ENCODE data around the gene TBX19.
"Not testable (repeated sequence)": the region's sequence is repeated elsewhere in the genome, so short reads cannot be mapped to it uniquely, and the experiment has no call there.

The TBX19 gene

DNA sequence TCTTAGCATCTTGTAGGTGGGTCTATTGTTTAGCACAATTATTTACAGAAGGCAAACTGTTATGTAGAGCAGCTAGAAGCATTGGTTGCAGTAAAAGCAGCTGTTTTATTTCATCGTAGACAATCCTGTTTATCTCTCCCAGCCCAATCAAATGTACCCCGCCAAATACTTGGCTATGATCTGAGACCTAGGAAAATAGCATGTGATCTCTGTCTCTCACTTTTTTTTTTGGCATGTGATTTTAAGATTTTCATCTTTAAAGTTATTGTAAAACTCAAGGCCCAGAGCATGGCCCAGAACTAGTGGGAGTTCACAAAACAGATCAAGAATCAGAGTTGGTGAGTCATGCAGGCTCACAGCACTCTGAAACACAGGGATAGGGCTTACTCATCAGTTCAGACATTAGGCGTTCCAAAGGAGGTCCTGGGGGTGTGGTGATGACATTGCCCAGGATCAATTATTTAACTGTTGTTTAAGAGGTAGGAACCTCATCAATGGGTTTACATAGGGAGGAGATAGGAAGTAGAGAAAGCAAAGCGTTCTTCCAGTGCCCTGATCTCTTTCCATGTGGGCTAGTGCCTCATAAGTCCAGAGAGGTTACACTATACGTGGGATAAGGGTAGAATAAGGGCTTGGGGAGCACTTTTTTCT, 40.2 kb downstream of the TBX19 start:
- DNase-seq (ENCODE audit: low read depth), result peak; percentile 86

DNA sequence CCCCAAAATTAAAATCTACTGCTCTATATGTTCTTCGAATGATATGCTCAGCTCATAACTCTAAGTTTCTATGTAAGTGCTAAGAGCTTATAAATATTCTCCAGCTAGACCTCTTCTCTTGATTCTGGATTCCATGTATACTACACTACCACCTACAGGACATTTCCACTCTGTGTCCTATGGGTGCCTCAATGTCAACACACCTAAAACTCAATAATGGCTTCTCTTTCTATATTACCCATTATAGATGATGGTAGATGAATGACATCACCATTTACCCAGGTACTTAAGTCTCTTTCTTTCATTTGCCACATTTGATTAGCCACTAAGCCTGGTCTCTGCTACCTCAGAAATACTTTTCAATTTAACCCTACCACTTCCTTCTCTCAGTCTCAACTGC, 41.3 kb downstream of the TBX19 start:
- DNase-seq (ENCODE audit: low read depth), result peak; percentile 59

DNA sequence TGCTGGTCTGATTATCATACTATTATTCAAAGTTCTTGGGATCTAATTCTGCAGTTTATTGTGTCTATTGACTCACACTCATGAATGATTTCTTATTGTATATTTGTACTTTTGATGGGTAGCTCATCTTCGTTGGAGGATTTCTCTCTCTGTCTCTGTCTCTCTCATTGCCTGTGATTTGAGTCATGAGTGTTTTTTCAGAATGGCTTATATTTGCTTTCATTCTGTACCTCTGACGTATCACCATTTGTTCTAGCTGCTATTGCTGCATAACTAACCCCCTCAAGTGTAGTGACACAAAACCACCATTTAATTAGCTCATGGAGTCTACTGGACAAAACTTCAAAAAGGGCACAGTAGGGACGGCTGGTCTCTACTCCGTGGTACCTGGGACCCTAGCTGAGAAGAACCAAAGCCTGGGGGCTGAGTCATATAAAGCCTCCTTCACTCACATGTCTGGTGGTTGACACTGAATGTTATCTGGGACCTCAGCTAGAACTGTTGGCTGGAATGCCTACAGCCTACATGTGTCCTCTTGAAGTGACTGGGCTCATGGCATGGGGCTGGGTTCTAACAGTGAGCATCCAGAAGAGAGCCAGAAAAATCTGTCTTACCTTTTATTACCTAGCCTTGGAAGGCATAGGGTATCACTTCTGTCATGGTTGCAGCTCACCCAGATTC, 44.2 kb downstream of the TBX19 start:
- DNase-seq (ENCODE audit: low read depth), result no peak

DNA sequence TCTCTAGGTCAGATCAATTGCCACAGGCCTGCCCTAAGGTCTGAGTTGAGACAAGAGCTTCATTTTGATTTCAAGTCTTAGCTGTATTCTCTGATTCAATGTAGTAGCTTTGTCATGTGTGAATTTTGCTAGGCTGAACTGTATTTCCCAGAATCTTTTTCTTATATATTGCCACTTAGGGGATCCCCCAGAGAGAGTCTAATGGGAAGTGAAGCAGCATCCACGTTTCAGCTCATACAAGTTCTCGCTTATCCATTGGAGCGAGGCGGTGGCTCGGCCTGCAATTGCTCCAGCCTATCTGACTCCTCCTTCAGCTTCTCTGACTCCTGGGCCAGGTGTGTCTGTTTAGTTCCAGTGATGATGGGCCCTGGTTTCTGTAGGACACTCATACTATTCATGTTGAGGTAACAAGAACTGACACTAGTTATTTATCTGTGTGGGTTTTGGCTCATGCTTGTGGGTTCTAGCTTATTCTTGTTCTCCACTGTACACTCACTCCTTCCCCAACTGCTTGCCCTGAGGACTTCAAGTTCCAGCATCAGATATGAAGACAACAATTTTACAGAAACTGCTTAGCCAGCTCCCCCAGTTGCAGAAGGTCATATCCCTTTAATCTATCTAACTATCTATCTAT, 48.2 kb downstream of the TBX19 start:
- DNase-seq (ENCODE audit: low read depth), result no peak

DNA sequence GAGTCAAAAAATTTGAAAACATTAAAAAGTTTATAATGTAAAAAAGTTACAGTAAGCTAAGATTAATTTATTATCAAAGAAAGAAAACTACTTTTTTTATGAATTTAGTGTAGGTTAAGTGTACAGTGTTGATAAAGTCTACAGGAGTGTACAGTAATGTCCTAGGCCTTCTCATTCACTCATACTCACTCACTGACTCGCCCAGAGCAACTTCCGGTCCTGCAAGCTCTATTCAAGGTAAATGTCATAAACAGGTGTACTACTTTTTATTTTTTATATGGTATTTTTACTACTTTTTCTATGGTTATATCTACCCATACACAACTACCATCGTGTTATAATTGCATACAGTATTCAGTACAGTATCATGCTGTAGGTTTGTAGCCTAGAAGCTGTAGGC, 49.6 kb downstream of the TBX19 start:
- no peak for DNase-seq (ENCODE audit: low read depth)

DNA sequence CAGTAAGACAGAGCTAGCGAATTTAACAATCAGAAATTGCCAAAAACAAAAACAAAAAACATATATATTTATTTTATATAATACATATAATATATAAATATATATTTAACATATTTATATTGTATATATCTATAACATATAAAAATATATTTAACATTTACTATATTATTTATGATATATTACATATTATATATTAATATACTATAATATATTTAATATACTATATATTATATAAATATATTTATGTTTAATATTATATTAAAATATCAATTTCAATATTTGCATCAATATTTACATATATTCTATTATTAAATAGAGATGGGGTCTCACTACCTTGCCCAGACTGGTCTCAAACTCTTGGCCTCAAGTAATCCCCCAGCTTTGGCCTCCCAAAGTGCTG, 50.9 kb downstream of the TBX19 start:
- DNase-seq (ENCODE audit: low read depth), result no peak

DNA sequence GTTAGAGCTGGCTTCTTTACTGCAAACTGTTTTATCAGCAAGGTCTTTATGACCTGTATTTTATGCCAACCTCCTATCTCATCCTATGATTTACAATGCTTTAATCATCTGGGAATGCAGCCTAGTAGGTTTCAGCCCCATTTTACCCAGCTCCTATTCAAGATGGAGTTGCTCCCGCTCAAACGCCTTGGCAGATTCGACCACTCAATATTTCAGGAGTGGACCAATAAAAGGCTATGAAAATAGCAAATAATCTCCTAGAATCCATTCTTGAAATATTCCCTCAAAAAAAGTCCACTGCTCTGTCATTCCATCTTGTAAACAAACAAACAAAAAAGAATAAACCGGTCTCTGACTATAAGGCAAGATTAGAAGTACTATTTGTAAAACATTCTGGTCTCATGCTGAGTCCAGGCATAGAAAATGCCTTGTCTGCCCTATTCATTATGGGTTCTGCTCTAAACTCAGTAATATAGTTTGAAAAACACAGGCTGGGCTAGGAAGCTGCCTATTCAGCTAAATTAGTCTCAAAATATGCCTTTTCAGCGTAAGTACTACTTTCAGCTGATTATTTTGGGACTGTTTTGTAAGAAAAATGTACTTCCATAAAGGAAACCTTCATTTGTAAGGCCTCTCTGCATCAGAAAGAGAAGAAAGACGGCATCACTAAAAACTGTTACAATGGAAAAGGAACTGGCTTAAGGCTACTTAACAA, 53.0 kb downstream of the TBX19 start:
- DNase-seq (ENCODE audit: low read depth), result no peak

DNA sequence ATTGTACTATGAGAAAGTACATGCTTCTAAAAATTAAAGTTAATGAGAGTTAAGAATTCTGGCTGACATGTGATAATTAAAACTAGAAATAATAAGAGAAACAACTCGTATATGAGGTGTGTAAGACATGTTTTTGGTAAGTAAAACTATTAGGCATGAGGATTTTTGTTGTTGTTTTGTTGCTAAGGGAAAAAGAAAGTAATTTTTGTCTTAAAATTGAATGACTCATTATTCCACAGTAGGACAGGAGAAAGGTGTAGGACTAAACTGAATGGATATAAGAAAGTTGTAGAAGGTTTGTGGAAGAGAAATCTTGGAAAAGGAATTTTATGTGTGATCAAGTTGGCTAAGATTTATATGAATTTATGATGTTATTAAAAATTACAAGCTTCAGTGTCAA, 54.8 kb downstream of the TBX19 start:
- DNase-seq (ENCODE audit: low read depth), result no peak

DNA sequence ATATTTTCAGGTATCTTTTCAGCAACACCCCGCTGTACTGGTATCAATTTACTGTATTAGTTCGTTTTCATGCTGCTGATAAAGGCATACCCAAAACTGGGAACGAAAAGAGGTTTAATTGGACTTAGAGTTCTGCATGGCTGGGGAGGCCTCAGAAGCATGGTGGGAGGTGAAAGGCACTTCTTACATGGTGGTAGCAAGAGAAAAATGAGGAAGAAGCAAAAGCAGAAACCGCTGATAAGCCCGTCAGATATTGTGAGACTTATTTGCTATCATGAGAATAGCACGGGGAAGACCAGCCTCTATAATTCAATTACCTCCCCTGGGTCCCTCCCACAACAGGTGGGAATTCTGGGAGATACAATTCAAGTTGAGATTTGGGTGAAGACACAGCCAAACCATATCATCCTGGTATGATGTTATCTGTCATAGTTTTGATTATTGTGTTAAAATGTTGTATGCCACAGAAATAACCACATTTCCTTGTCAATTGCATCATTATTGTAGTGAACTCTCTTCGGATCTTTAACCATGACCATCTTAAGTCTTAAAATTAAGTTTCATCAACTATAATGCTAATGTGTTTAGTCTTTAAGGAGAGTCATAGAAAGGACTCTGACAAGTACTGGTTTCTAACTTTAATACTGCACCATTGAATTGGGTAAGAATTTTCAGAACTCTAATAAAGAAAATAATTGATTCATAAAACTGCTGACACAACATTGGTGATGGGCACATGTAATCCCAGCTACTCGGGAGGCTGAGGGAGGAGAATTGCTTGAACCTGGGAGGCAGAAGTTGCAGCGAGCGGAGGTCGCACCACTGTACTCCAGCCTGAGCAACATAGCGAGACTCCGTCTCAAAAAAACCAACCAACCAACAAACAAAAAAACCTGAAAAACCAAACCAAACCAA, 58.2 kb downstream of the TBX19 start:
- no peak for DNase-seq (ENCODE audit: low read depth)

DNA sequence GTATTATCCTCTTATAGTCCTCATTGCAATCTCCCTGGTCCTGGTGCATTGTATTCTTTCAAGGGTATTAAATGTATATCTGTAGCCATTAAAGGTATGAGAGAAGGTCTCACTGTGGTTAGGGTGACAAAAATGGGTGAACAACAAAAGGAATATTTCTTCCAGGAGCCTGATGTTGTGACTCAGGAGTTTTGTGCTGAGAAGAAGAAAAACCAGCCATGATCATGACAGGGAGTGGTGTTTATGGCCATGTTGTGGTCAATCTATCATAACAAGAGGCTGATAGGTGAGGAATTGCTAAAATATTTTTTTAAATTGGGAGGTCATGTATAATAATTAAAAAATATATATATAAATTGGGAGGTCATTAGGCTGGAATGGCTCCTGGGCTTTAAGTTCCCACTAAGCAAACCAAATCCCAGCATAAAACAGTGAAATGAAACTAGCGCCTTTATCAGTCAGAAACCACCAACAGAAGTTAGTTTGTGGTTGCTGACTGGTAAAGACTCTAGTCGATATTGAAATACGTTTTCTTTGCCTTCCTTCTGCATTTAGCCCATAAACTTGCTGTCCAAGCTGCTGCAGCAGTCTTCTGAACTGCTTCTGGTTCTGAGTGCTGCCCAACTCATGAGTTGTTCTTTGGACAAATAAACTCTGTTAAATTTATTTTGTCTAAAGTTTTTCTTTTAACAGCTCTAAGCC, 60.3 kb downstream of the TBX19 start:
- no peak for DNase-seq (ENCODE audit: low read depth)

DNA sequence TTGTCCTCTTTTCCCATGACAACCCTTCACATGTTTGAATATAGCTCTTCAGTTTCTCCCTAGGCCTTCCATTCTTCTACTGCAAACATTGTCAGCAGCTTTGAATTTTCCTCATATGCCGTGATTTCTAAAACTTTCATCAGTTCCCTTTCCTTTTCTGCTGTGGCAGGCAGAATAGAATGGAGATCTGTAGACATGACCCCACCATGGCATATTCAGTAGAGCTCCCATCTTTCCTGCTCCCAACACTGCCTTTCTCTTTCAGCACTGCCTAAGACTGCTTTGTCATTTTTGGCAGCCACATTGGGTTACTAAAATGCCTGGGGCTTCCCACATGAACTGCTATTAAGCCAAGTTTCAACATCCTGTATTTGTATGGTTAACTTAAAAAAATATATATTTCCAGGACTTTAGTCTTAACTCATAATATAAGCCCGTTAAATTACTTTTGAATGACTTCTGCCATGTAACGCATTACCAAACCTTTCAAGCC, 60.9 kb downstream of the TBX19 start:
- DNase-seq (ENCODE audit: low read depth), result peak; percentile 89

DNA sequence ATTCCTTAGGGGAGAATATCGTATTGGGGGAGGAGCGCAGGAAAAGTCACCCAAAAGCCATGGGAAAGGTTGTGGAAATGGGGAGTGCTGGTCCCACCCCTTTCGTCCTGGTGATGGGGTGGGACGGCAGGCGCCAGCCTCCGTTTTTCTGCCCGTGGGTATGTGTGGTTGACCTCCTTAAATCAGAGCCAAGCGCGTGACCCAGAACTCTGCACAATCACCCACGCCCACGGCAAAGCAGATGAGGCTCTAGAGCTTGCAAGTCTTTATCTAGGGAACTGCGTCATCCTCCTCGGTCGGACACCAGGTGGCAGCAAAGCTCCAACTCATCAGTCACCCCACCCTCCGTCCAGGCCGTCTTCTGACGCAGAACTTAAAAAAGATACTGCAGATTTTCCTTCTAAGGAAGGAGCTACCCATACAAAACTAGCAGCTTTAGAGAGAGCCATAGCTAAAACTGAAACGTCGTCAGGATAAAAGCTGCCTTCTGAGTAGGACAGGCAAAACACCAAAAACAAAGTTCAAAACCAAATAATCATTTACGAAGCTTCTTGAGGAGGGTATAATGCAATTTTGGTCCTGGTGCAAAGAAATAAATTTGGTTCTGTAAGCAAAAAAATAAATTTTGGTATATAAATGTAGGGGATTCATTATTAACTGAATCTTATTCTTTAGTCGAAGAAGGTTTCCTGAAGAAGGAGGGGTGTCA, 62.0 kb downstream of the TBX19 start:
- DNase-seq (ENCODE audit: low read depth), result peak; percentile 87

DNA sequence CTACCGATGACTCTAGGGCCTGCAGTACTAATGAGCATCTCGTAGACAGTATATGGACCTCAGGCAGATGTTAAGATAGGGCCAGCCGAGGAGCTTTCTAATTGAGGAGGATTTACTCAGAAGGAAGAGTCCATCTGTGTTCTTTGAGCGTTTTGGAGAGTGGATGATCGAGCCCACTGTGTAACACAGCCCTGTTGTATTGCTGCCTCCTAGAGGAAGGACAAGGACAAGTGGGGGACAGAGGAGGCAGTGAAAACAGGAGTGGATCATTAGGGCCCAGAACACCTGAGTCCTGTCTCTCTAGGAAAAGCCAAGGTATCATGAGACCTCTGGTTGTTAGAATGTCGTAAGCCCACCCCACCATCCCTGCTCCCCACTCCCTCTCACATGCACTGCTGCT, 62.9 kb downstream of the TBX19 start:
- DNase-seq (ENCODE audit: low read depth), result no peak

DNA sequence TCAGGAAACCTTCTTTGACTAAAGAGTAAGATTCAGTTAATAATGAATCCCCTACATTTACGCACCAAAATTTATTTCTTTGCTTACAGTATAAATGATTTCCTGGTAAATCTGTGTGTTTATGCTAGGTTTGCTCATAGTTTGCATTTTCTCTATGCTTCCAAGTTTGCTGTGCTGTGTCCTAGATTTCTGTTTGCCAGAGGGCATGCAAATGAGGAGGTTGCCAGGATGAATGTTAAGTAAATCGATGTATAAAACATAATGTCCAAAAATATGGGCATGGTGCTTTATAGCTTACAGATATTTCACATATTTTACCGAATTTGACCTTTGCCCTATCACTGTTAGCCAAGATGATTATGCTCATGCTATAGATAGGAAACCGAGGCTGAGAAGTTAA, 63.8 kb downstream of the TBX19 start:
- no peak for DNase-seq (ENCODE audit: low read depth)

DNA sequence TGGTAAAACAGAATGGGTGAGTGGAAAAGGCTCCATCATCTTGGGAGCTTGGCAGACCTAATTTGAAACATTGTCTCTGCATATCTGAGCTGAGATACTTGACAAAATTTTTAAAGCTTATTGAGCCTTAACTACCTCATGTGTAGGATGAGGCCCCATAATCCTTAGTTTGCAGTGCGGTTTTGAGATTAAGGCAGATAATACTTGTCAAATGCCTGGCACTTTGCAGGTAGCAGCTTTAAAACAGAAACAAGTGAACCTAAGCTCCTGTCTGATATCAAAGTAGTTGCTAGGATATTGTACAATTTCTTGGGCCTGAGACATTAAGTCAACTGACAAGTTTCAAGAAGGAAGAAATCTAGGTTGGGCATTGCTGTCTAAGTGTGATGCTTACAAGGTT, 65.3 kb downstream of the TBX19 start:
- DNase-seq (ENCODE audit: low read depth), result no peak

DNA sequence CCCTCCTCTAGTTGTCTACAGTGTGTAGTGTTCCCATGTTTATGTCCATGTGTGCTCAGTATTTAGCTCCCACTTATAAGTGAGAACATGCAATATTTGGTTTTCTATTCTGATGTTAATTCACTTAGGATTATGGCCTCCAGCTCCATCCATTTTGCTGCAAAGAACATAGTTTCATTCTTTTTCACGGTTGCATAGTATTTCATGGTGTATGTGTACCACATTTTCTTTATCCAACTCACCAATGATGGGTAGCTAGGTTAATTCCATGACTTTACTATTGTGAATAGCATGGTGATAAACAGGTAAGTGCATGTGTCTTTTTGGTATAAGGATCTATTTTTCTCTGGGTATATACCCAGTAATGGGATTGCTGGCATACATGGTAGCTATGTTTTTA, 67.0 kb downstream of the TBX19 start:
- DNase-seq (ENCODE audit: low read depth), result no peak

DNA sequence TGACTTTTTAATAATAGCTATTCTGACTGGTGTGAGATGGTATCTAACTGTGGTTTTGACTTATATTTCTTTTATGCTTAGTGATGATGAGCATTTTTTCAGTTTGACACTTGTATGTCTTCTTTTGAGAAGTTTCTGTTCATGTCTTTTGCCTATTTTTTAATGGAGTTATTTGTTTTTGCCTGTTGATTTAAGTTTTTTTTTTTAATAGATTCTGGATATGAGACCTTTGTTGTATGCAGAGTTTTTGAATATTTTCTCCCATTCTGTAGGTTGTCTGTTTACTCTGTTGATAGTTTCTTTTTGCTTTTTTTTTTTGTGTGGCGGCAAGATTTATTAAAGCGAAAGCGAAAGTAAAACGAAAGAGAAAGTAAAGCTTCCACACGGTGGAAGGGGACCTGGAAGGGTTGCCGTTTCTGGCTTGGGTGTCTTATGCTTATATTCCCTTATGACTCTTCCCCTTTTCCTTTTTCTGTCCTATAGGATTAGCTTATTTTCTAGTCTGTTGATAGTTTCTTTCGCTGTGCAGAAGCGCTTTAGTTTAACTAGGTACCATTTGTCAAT, 67.6 kb downstream of the TBX19 start:
- peak; percentile 28 for DNase-seq (ENCODE audit: low read depth)

DNA sequence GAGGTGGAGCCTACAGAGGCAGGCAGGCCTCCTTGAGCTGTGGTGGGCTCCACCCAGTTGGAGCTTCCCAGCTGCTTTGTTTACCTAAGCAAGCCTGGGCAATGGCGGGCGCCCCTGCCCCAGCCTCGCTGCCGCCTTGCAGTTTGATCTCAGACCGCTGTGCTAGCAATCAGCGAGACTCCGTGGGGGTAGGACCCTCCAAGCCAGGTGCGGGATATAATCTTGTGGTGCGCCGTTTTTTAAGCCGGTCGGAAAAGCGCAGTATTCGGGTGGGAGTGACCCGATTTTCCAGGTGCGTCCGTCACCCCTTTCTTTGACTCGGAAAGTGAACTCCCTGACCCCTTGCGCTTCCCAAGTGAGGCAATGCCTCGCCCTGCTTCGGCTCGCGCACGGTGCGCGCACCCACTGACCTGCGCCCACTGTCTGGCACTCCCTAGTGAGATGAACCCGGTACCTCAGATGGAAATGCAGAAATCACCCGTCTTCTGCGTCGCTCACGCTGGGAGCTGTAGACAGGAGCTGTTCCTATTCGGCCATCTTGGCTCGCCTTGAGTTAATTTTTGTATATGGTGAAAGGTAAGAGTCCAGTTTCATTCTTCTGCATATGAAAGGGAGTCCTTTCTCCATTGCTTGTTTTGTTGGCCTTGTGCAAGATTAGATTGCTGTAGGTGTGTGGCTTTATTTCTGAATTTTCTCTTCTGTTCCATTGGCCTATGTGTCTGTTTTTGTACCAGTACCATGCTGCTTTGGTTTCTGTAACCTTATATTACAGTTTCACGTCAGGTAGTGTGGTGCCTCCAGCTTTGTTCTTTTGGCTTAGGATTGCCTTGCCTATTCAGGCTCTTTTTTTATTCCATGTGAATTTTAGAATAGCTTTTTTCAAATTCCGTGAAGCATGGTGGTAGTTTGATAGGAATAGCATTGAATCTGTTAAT, 73.9 kb downstream of the TBX19 start:
- not testable (repeated sequence) for DNase-seq (ENCODE audit: low read depth)
